IPS DF 19.7 (cell line): Measurements from ENCODE around the gene KIF15.

ENCODE experiments used
- DNase-seq: peaks from one replicate; pipeline ENCODE4 v3.0.0-alpha.2; 2013; ENCODE audit warnings: low read depth, low spot score

KIF15 gene, protein sequence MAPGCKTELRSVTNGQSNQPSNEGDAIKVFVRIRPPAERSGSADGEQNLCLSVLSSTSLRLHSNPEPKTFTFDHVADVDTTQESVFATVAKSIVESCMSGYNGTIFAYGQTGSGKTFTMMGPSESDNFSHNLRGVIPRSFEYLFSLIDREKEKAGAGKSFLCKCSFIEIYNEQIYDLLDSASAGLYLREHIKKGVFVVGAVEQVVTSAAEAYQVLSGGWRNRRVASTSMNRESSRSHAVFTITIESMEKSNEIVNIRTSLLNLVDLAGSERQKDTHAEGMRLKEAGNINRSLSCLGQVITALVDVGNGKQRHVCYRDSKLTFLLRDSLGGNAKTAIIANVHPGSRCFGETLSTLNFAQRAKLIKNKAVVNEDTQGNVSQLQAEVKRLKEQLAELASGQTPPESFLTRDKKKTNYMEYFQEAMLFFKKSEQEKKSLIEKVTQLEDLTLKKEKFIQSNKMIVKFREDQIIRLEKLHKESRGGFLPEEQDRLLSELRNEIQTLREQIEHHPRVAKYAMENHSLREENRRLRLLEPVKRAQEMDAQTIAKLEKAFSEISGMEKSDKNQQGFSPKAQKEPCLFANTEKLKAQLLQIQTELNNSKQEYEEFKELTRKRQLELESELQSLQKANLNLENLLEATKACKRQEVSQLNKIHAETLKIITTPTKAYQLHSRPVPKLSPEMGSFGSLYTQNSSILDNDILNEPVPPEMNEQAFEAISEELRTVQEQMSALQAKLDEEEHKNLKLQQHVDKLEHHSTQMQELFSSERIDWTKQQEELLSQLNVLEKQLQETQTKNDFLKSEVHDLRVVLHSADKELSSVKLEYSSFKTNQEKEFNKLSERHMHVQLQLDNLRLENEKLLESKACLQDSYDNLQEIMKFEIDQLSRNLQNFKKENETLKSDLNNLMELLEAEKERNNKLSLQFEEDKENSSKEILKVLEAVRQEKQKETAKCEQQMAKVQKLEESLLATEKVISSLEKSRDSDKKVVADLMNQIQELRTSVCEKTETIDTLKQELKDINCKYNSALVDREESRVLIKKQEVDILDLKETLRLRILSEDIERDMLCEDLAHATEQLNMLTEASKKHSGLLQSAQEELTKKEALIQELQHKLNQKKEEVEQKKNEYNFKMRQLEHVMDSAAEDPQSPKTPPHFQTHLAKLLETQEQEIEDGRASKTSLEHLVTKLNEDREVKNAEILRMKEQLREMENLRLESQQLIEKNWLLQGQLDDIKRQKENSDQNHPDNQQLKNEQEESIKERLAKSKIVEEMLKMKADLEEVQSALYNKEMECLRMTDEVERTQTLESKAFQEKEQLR (N-terminal part only)

DNA sequence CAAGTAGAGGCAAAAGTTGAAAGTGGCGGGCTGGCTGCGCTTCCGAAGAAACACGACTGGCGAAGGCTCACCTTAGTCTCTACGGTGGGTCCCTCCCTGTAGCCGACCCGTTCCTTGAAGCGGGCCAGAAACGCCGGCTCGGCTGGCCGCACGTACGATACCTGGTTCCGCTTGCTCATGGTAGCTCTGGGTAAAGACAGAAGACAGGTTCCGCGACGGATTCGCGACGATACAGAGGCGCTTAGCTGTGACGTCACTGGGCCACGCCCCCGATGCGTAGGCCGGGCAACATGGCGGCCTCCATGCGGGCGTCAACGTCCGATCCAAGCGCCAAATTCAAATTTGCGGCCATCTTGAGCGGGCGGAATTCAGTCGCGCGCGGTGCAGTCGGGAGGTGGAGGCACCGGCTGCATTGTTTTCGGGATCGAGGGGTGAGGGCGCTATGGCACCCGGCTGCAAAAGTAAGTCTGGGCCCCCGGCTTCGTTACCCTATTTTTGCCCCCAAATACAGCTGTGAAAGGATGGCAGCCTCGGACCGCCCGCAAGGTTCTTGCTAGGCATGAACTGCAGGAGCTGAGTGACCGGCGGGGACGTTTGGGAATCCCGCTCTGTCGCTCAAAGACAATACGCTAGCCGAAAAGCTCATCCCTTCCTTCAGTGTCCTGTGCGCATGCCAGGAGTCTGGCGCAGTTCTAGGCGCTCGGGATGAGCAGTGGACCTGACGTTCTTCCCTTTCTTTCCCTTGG lies at the start of gene KIF15, which contains the start of gene KIAA1143:
TSS of gene KIF15 (plus strand) at position 371 of the 746 bp plus-strand sequence. CDS start at position 443, 72 bp downstream.
TSS of gene KIAA1143 (minus strand) at position 196 of the 746 bp plus-strand sequence. CDS start at position 179, 17 bp downstream.
- DNase-seq: peak; percentile 77

DNA sequence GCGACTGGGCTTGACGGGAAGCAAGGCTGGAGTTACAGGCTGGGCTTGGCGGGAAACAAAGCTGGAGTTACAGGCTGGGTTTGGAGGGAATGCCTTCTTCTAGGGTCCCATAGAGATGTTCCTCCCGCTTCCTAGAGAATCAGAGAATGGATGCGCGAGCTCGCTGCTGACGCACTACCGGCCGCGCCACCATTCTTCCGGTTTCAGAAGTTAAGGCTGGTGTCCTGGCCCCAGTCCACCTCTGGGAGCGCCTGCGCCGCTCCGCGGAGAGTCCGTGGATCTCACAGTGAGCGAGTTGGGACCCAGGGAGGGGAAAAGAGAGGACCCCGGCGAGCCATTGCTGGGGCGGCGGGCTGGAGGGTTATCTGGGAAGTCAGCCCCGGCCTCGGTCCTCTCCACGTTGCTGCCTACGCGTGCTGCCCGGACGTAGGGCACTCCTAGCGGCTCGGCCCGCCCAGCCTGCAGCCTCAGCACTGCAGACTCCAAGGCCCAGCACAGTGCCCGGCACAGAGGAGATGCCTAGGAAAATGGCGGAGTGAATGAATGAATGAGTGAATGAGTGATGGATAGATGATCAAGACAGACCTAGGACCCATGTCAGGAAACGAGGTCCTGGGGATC lies 49.0 kb upstream of the KIF15 start, which contains the start of gene ZNF502:
TSS of gene ZNF502 (plus strand) at position 206 of the 621 bp plus-strand sequence. CDS start 7,602 bp downstream, outside the sequence.
- peak; percentile 59 for DNase-seq

- DNase-seq: no peak
Measured at GRCh38 chr3:44721231-44722102, 40.1 kb upstream of the KIF15 start.

DNA sequence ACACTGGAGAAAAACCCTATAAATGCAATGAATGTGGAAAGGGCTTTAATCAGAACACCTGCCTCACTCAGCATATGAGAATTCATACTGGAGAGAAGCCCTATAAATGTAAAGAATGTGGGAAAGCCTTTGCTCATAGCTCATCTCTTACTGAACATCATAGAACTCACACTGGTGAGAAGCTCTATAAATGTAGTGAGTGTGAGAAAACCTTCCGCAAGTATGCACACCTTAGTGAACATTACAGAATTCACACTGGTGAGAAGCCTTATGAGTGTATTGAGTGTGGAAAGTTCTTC lies 39.5 kb upstream of the KIF15 start:
- no peak for DNase-seq

GRCh38 chr3:44729384-44729910 lies 32.1 kb upstream of the KIF15 start, which contains the start of gene ZNF501:
TSS of gene ZNF501 (plus strand) at chr3:44729635. CDS start at chr3:44734422, 4,787 bp downstream.
- peak; percentile 91 for DNase-seq

DNA sequence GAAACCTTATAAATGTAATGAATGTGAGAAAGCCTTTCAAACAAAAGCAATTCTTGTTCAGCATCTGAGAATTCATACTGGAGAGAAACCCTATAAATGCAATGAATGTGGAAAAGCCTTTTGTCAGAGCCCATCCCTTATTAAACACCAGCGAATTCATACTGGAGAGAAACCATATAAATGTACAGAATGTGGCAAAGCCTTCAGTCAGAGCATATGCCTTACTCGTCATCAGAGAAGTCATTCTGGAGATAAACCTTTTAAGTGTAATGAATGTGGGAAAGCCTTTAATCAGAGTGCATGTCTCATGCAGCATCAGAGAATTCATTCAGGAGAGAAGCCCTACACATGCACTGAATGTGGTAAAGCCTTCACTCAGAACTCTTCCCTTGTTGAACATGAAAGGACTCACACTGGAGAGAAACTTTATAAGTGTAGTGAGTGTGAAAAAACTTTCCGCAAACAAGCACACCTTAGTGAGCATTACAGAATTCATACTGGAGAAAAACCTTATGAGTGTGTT lies 26.9 kb upstream of the KIF15 start:
- no peak for DNase-seq

DNA sequence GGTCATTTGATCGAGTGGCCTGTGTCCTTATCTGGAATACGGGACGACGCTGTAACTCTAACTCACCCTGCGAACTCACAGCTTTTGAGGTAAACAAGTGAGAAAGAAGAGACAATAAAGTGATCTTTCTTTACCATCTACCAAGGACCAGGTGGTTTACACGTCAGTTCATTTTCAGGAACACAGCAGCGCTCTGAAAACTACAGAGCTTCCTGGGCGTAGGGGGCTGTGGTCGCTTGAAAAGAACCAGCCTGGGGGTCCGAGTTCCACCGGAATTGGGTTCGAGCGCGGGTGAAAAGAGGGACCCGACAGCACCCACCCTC lies 532 bp upstream of the KIF15 start:
- DNase-seq: no peak

DNA sequence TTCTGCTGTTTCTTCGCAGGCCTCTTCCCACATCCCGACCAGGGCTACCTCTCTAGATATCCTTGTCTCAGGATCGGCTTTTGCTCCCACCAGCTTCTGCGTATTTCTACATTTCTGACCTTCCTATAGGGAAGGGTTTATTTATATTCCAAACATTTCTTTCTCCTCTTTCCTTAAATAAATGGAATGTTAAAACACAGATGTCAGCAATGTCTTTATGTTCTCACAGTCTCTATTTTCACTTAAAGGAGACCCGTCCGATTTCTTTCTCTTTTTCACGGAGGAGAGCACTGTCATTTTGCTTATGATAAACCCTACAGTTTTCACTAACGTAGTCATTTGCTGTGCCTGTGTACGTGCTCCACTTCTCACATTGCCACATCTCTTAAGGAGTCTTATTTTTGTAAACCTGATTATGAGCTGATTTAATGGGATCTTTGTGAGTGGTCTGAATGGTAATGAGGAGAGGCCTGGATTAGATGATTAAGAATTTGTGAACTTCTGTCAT lies 630 bp downstream of the KIF15 start:
- no peak for DNase-seq

DNA sequence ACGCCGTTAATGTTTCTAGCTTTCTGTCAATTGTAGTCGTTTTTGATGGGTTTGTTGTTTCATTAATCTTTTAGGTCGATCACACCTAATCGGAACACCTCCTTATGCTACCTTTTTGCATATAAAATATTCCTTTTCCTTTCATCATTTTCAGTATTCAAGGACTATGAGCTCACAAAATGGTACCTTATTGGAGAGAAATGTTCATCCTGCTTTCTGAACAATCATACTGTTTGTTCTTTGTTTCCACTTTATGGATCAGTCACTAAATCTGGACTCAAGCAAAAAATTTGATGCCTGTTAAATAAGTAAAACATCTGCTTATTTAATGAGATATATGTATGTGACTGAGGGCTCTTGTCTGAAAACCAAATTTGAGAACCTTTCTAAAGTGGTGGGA lies 1.1 kb downstream of the KIF15 start:
- no peak for DNase-seq

DNA sequence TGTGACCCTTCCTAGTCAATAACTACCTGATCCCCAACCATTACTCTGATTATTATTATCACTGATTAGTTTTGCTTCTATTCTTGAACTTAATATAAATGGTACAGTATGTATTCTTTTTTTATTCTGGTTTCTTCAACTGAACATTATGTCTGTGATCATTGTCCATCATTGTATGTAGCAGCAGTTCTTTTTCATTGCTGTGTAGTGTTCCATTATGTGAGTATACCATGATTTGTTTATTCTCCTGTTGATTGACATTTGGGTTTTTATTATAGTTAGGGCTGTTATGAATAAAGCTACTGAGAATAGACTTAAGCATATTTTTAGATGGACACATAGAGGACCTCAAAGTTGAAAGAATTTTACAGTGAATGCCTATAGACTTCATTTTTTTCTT lies 2.7 kb downstream of the KIF15 start:
- DNase-seq: no peak

DNA sequence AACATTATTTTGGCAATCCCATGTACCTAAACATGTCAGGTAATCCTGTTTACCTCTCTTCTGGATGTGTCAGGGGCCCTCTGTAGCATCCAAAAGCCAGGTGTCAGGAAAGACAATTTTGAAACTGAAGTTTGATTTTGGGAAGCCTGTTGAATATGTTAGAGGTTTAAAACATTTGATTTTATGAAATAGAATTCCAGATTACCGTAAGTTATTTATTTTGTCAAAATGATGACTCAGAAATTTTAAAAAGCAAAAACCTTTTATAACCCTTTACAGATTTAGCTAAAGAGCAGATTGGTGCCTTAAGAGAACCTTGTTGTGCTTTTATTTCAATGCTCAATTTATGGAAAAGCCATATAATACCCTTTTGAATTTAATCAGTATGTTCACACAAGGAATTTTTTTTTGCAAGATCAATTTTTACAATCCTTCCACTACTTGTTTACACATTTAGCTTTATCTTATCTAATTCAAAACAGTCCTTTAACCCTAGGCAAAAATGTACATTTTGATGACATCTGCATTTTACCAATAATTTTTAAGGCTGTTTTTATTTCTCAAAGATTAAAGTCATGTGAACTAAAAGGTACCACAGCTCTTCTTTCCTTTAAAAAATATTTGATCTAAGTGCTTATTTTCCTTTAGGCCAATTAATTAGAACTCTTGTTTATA lies 10.0 kb downstream of the KIF15 start:
- DNase-seq: no peak

DNA sequence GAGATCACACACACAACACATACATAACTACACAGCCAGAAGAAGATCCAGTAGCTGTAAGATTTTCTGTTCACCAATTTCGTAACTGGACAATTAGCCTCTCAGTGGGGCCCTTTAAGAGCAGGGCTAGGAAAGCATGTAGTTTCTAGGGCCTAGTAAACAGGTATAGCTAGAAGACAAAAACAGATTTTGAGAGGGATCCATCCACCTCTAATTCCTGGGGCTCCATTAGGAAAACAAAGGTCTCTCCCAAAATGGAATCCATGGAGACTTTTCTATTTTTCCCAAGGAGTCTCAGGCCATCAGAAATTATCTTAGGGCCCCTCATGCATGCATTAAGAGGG lies 10.5 kb downstream of the KIF15 start:
- DNase-seq: no peak

GRCh38 chr3:44782891-44783290 lies 21.3 kb downstream of the KIF15 start:
- no peak for DNase-seq

- DNase-seq: peak; percentile 15
Measured at GRCh38 chr3:44795197-44795596, 33.6 kb downstream of the KIF15 start.

- no peak for DNase-seq
Measured at GRCh38 chr3:44802011-44802410, 40.4 kb downstream of the KIF15 start.

GRCh38 chr3:44803298-44803697 lies 41.7 kb downstream of the KIF15 start:
- DNase-seq: no peak

DNA sequence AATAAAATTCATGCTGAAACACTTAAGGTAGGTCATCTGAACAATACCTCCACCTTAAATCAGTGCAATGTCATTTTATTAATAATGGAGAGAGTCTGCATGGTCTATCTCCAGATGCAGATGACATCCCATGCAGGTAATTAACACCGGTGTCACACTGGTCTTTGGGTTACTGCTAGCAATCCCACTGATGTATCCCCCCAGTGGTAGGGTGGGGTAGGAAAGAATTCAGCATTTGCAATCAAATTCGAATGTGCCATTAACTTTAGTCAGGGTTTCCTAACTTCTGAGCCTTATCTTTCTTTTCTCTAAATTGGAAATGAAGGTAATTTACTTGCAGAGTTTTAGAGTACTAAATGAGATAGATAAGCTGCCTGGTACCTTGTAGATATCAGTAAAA lies 44.4 kb downstream of the KIF15 start:
- DNase-seq: no peak

DNA sequence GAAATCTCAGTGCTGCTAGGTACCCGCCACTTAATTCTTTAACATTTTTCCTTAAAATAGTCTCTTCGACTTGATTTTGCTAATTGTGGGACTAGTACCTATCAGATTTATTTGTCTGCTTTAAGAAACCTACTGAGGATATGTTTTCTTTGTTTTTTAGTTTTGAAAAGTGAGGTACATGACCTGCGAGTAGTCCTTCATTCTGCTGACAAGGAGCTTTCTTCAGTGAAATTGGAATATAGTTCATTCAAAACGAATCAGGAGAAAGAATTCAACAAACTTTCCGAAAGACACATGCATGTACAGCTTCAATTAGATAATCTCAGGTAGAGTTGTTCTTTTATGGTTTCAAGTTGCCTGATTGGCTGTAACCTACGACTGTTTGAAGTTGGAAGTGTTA lies 53.2 kb downstream of the KIF15 start:
- DNase-seq: no peak
